Measurements from ENCODE around the gene GRK4. TPM values are rescaled to one million over a fixed set of nuclear protein-coding genes. Genes with fewer than 3 reads are reported as not detected.

The GRK4 gene
- total and polyA plus RNA-seq, 12 donors: 4.7 to 29.2 (median 8.0) TPM

GRCh38 chr4:2932951-2933565 lies 30.3 kb upstream of the GRK4 start:
- Histone ChIP-seq H3K4me1 (replicated peaks in 1 of 2) (peaks cover 16 to 38% of the 10 kb centered on the region in 2 donors), H3K27ac (peak overlapping the region in 2 of 5 donors; percentile 57 to 95), H3K4me3 (peak overlapping the region in 1 of 4 donors; percentile 98), H3K9me3 (replicated peaks in 1 of 3) (no peaks in the 10 kb centered on the region), H3K27me3 (no peaks in the 10 kb centered on the region), H3K36me3 (replicated peaks in 1 of 2) (peaks cover 0 to 39% of the 10 kb centered on the region in 2 donors)
- TF ChIP-seq POLR2A (IDR thresholded peaks at IDR 0.05): no peak
- TF ChIP-seq, protein P1, sequence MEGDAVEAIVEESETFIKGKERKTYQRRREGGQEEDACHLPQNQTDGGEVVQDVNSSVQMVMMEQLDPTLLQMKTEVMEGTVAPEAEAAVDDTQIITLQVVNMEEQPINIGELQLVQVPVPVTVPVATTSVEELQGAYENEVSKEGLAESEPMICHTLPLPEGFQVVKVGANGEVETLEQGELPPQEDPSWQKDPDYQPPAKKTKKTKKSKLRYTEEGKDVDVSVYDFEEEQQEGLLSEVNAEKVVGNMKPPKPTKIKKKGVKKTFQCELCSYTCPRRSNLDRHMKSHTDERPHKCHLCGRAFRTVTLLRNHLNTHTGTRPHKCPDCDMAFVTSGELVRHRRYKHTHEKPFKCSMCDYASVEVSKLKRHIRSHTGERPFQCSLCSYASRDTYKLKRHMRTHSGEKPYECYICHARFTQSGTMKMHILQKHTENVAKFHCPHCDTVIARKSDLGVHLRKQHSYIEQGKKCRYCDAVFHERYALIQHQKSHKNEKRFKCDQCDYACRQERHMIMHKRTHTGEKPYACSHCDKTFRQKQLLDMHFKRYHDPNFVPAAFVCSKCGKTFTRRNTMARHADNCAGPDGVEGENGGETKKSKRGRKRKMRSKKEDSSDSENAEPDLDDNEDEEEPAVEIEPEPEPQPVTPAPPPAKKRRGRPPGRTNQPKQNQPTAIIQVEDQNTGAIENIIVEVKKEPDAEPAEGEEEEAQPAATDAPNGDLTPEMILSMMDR (IDR thresholded peaks at IDR 0.05): no peak
- 71 to 80% (median 74%) methylated on average over 7 to 15 of the region's 15 CpGs for WGBS, 4 donors
- DNase-seq: peak in 5 of 7 donors; percentile 21 to 70 (median 36)
- intact Hi-C loops (cut with DNase I): loop anchor here (10.0 kb wide), 2 partner anchors 88 to 168 kb away; partner anchors contain the start of gene ADD1 (in 2 of the 2)

DNA sequence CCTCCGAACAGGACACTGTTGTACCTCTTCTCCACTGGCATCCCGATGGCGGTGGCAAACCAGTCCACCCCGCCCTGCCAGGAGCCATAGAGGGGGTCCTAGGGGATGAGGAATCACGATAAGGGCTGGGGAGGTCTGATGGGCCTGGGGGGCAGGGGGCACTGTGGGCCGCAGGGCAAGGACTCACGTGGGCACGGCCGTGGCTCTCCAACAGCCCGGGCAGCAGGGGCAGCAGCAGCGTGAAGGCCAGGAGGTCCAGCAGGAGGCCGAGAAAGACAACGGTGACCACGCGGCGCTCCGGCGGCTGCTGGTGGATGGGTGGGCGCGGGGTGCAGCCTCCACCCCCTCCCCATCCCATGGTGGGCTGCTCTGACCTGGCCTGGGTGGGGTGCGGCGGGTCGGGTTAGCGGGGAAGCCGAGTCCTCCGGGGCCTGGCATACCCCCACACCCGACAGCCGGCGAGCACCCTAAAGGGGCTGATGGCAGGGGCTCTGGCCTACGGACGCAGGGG lies 29.8 kb upstream of the GRK4 start:
- intact Hi-C loops (cut with DNase I): loop anchor here (10.0 kb wide), 2 partner anchors 89 to 169 kb away; partner anchors contain the start of gene ADD1 (in 2 of the 2)
- TF ChIP-seq, protein P1 (IDR thresholded peaks at IDR 0.05): no peak
- no peak for TF ChIP-seq POLR2A (IDR thresholded peaks at IDR 0.05)
- 4 to 71% (median 16%) methylated on average over 4 to 31 of the region's 31 CpGs for WGBS, 4 donors
- Histone ChIP-seq H3K9me3 (replicated peaks in 1 of 3) (no peaks in the 10 kb centered on the region), H3K4me3 (peak overlapping the region in 2 of 4 donors; percentile 85 to 98), H3K4me1 (replicated peaks in 1 of 2) (peaks cover 16 to 38% of the 10 kb centered on the region in 2 donors), H3K27ac (peak overlapping the region in 3 of 5 donors; percentile 24 to 95 (median 57)), H3K36me3 (replicated peaks in 1 of 2) (peaks cover 0 to 40% of the 10 kb centered on the region in 2 donors), H3K27me3 (no peaks in the 10 kb centered on the region)
- DNase-seq: peak in 1 of 7 donors; percentile 31

- H3K4me3 ChIP-seq: peak overlapping the region in 2 of 4 donors; percentile 85 to 98
- DNase-seq: peak in 6 of 7 donors; percentile 52 to 77 (median 66)
- peaks cover 0 to 40% of the 10 kb centered on the region in 2 donors for H3K36me3 ChIP-seq (replicated peaks in 1 of 2)
- H3K27me3 ChIP-seq: no peaks in the 10 kb centered on the region
- no peaks in the 10 kb centered on the region for H3K9me3 ChIP-seq (replicated peaks in 1 of 3)
- peak overlapping the region in 4 of 5 donors; percentile 24 to 95 (median 76) for H3K27ac ChIP-seq
- peaks cover 16 to 38% of the 10 kb centered on the region in 2 donors for H3K4me1 ChIP-seq (replicated peaks in 1 of 2)
- TF ChIP-seq POLR2A (IDR thresholded peaks at IDR 0.05): no peak
- TF ChIP-seq, protein P1 (IDR thresholded peaks at IDR 0.05): no peak
- WGBS, 4 donors: 0 to 1% (median 1%) methylated on average over 2 to 89 of the region's 93 CpGs; no CpG with 5 or more reads in 1 of the 4 donors
- intact Hi-C loops (cut with DNase I): loop anchor here (10.0 kb wide), 2 partner anchors 89 to 169 kb away; partner anchors contain the start of gene ADD1 (in 2 of the 2)
Measured at GRCh38 chr4:2934077-2934812, 29.1 kb upstream of the GRK4 start.
